Measurements from ENCODE around the gene AATK.

The AATK gene

DNA sequence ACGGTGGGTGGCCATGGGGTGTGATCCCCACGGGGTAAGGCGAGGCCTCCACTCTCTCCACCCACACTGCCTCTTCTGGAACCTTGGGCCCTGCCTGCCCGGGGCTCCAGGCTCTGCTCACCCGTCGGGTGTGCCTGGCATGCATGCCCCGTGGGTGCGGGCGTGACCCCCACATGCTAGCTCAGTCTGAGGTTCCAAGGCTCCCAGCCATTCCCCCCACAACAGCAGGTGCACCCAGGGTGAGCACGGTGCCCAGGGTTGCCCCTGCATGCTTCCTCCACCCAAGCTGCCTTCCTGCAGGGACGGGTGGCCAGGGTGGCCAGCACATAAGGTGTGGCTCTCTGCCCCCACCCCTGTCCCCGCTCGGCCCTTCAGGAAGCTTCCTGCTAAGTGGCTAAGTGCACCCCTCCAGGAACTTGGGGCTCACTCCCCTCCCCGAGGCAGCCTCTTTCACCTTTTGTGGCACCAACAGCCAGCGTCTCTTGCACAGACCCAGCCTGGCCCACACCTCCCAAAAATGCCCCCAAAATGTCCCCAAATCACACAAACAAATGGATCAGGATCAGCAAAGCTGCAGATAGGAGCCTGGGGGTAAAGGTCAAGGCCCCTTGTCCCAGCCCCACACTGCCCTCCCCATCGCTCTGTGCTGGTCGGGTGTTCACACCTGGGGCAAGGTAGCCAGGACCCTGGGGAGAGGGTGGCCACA, 22.2 kb downstream of the AATK start:
- no peak for DNase-seq (ENCODE audit: low read depth)

- DNase-seq (ENCODE audit: low read depth): no peak
These were observed 22.9 kb downstream of the AATK start for GRCh38 chr17:81143200-81143527.

DNA sequence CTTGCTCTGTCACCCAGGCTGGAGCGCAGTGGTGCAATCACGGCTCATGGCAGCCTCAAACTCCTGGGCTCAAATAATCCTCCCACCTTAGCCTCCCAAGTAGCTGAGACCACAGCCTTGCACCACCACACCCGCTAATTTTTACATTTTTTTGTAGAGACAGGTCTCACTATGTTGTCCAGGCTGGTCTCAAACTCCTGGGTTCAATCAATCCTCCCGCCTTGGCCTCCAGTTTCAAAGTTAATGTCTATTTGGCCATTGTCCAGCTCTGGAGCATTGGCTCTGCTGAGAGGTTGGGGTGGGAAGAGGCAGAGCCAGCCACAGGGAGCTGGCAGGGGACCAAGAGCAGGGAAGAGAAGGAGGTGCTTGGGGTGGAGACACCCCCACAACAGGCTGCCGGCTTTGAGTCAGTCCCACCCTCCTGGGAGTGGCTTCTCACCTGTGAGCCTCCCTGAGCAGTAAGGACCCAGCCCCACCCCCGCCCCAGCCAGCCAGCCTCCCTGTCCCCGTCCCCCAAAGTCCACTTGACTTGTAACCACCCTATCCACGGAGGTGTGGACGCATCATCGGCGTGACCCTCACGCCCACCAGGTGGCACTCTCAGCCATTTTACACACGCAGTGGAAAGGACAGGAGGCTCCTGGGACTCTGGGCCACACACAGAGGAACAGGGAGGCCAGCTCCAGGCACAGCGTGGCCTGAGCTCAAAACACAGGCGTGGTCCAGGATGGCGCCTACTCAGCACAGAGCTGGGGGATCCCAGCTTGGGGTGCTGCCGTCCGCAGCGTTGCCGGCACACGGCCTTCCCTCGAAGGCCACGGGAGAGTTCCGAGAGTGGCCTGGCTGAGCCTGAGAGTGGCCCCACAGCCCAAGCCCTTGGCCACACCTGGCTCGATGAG, 23.5 kb downstream of the AATK start:
- no peak for DNase-seq (ENCODE audit: low read depth)

- DNase-seq (ENCODE audit: low read depth): no peak
These were observed 25.3 kb downstream of the AATK start for GRCh38 chr17:81140695-81141094.

DNA sequence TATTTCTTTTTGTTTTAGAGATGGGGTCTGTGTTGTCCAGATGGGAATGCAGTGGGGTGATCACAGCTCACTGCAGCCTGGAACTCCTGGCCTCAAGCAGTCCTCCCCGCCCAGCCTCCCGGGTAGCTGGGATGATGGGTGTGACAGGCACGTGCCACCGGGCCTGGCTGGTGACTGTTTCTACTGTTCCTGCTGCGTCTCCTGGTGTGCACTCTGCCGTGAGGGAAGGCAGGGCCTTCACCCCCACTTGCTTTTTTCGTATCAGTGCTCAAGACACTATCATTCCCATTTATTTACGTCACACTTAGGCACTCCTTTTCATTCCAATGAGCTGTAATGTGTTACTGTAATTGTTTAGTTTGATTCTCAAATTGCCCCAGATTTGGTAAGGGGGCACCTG, 26.0 kb downstream of the AATK start:
- DNase-seq (ENCODE audit: low read depth): no peak

GRCh38 chr17:81139428-81139827, 26.6 kb downstream of the AATK start:
- DNase-seq (ENCODE audit: low read depth): no peak

DNA sequence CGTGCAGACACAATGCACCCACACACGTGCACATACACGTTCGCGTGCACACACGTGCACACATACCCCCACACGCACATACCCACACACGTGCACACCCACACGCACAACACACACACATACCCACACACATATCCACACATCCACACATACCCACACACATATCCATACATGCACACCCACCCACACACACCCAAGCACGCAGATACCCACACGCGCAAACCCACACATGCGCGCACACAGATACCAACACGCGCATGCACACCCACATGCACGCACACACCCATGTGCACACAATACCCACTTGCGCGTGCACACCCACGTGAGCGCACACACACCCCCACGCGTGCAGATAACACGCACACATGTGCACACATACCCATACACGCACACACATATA, 27.5 kb downstream of the AATK start:
- no peak for DNase-seq (ENCODE audit: low read depth)

DNA sequence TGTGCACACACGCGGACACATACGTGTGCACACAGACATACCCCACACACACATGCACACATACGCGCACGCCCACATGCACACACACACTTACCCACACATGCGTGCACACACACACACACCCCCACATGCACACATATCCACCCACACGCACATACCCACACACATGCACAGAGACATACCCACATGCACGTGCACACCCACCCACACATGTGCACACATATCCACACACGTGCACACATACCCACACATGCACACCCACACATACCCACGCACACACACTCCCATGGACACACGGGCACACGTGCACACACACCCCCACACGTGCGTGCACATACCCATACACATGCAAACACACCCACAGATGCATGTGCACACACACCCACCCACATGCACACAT, 27.9 kb downstream of the AATK start:
- DNase-seq (ENCODE audit: low read depth): no peak

DNA sequence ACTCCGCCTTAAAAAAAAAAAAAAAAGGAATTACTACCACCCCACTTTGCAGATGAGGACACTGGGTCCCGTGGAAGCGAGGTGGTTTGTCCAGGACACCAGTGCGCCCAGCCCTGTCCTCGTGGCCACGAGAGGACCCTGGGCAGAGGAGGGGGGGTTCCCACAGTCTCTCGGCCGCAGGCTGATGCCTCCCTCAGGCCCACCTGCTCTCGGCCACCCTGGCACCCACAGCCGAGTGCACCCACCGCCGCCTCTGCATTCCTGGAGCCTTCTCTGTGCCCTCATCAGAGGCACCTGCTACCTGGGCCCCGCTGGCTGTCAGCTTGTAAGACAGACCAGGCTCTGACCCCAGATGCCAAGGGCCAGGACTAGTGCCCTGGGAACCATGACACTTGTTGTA, 28.8 kb downstream of the AATK start:
- DNase-seq (ENCODE audit: low read depth): no peak

- no peak for DNase-seq (ENCODE audit: low read depth)
These were observed 29.7 kb downstream of the AATK start for GRCh38 chr17:81136366-81136765.

- DNase-seq (ENCODE audit: low read depth): no peak
These were observed 30.3 kb downstream of the AATK start for GRCh38 chr17:81135505-81136278.

DNA sequence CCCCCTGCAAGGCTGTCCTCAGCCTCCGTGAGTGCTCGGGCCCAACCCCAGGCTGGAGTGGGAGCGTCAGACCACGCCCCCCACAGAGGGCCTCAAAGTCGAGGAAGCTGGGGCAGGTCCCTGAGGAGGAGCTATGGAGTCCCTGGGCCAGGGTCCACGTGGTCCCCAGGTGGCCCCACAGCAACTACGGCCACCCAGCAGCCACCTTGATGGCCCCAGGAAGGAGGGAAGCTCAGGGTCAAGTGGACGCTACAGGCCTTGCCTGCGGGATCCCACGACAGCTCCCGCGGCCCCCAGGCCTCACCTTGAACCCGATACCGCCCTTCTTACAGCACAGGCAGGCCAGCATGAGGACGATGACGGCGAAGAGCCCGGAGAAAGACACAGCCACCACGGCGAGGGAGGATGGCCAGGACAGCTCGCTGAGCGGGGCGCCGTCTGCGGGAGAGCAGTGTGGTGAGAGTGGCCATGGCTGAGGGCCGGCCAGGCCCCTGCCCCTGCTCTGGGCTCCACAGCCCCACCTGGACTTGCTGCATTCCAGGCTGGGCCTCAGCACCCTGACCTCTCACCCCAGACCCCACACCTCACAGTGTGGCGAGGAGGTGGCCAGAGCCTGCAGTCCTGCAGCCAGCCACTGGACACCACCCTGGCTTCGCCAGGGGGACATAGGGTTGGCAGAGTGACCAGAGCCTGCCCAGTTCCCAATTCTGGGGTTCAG, 31.8 kb downstream of the AATK start:
- DNase-seq (ENCODE audit: low read depth): no peak

DNA sequence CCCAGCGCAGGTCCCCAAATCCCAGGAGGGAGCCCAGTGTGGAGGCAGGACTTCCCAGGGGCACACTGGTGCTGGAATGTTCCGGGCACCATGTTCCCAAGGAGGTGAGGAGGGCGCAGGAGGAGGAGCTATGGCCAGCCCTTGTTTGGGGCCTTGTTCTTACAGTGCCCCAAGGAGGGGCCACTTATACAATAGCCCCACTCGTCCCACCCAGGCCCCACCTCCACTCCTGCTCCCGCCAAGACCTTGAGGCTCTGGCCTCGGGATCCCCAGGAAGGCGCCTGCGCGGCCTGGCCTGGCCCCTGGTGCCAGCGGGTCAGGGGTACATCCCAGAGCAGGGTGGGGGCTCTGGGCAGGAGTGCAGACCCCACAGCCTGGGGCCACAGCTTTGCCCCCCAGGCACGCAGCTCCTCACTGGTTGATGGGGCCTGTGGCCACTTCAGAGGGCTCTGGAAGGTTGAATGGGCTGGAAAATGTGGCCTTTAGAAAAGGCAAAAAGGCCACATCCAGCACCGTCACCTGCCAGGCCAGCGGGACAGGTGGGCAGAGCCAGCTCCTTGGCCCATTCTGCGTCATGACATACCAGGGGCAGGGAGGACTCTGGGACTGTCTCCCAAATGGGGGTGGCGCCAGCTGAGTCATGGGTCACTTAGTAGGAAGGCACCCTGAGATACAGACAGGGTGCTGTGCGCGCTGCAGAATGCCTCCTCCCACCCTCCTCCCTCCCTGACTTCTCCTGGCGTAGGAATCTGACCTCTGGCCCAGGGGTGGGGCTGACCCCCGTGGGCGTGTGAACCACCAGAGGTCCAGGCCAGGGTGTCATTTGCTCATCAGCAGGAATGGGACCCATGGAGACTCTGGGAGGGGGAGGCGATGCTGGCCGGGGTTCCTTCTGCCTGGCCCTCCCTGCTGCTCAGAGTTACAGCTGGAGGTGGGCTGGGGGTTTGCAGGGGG, 33.0 kb downstream of the AATK start:
- DNase-seq (ENCODE audit: low read depth): no peak

- no peak for DNase-seq (ENCODE audit: low read depth)
These were observed 33.9 kb downstream of the AATK start for GRCh38 chr17:81132197-81132540.

DNA sequence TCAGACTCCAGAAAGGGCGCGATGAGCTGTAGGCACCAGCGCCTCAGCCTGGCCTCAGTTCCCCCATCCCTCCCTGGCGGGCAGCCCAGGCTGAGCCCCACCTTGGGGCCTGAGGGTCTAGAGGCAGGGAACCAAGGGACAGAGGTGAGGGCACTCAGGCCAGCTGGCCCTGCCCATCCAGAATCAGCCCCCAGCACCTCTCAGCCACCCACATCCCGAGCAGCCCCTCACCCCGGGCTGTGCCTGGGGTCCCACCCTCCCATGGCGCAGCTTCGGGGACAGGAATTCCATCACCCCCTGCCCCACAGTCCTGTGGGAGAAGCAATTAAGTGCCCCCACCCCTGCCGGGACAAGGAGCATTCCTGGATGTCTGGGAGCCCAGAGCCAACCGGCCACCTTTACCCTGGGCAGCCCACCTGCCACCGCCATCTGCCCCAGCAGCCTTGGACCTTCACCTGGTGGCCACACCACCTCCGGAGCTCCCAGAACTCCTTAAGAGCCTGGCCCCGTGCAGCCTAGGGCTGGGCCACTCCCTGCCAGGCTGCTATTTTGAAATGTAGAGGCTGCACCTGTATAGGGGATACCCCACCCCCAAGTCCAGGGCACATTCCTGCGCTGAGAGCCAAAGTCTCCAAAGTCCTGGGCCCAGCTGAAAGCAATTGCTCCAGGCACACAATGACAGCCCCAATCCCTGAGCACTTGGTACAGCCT, 34.4 kb downstream of the AATK start:
- no peak for DNase-seq (ENCODE audit: low read depth)

- no peak for DNase-seq (ENCODE audit: low read depth)
These were observed 35.3 kb downstream of the AATK start for GRCh38 chr17:81130385-81131361.

GRCh38 chr17:81129711-81130367, 36.2 kb downstream of the AATK start:
- no peak for DNase-seq (ENCODE audit: low read depth)

- DNase-seq (ENCODE audit: low read depth): no peak
These were observed 36.7 kb downstream of the AATK start for GRCh38 chr17:81129289-81129688.

- no peak for DNase-seq (ENCODE audit: low read depth)
These were observed 37.2 kb downstream of the AATK start for GRCh38 chr17:81128774-81129173.
